Neutrophil (primary cell): ENCODE measurements around the gene CAND2.
"Not testable (repeated sequence)": the region's sequence is repeated elsewhere in the genome, so short reads cannot be mapped to it uniquely, and the experiment has no call there.

Experiments
- H3K27ac ChIP-seq: fragments of 200-600 bp; sonication (generic); 2 replicates; pipeline ENCODE4 v1.5.1; 2016; ENCODE audit warnings: mild to moderate bottlenecking, moderate library complexity
- H3K27me3 ChIP-seq: fragments of 200-600 bp; sonication (generic); 2 replicates; pipeline ENCODE4 v1.6.0; 2016; ENCODE audit warnings: mild to moderate bottlenecking
- H3K36me3 ChIP-seq: fragments of 200-600 bp; sonication (generic); 2 replicates; pipeline ENCODE4 v1.5.1; 2017
- H3K4me1 ChIP-seq, 2 experiments: fragments of 200-600 bp in 1 of 2; sonication (generic) in 1 of 2; 1 replicate in 1 of 2; 2 replicates in 1 of 2; pipeline versions ENCODE4 v1.5.1 to v1.6.1; 2013 to 2016; ENCODE audit warnings: low read depth in 1 of 2, low read length in 1 of 2, mild to moderate bottlenecking in 1 of 2, moderate library complexity in 1 of 2; ENCODE audit not compliant: control insufficient read depth in 1 of 2, insufficient read depth in 1 of 2
- H3K4me3 ChIP-seq, 2 experiments: fragments of 200-600 bp in 1 of 2; sonication (generic) in 1 of 2; 1 replicate in 1 of 2; 2 replicates in 1 of 2; pipeline ENCODE4 v1.5.1; 2013 to 2016; ENCODE audit warnings: low read depth in 1 of 2, low read length in 1 of 2, mild to moderate bottlenecking in 1 of 2, moderate library complexity in 1 of 2
- H3K9me3 ChIP-seq: fragments of 200-600 bp; sonication (generic); 2 replicates; pipeline ENCODE4 v1.5.1; 2016
- CTCF ChIP-seq: fragments of 200-600 bp; sonication (generic); IDR thresholded peaks from 2 replicates; pipeline ENCODE4 v1.5.1; 2016; ENCODE audit warnings: antibody characterized with exemption

The CAND2 gene

GRCh38 chr3:12777171-12777570 is 19.3 kb upstream of the CAND2 start:
- TF ChIP-seq CTCF: no peak
- Histone ChIP-seq H3K4me3 (no peak overlapping the region), H3K27ac (no peak overlapping the region), H3K9me3 (no peaks in the 10 kb centered on the region), H3K27me3 (peaks cover 39% of the 10 kb centered on the region), H3K36me3 (no peaks in the 10 kb centered on the region), H3K4me1 (no peaks in the 10 kb centered on the region)

- no peaks in the 10 kb centered on the region for H3K36me3 ChIP-seq
- H3K4me3 ChIP-seq: no peak overlapping the region
- no peak overlapping the region for H3K27ac ChIP-seq
- H3K27me3 ChIP-seq: peaks cover 22% of the 10 kb centered on the region
- H3K9me3 ChIP-seq: no peaks in the 10 kb centered on the region
- no peak for TF ChIP-seq CTCF
- H3K4me1 ChIP-seq: peaks cover 20 to 30% of the 10 kb centered on the region in 2 experiments
These were observed 15.7 kb upstream of the CAND2 start for GRCh38 chr3:12780751-12781150.

GRCh38 chr3:12782172-12782815 is 14.2 kb upstream of the CAND2 start:
- H3K9me3 ChIP-seq: no peaks in the 10 kb centered on the region
- H3K4me3 ChIP-seq: no peak overlapping the region
- H3K4me1 ChIP-seq: peaks cover 20 to 30% of the 10 kb centered on the region in 2 experiments
- no peak overlapping the region for H3K27ac ChIP-seq
- no peaks in the 10 kb centered on the region for H3K36me3 ChIP-seq
- no peak for TF ChIP-seq CTCF
- peaks cover 14% of the 10 kb centered on the region for H3K27me3 ChIP-seq

GRCh38 chr3:12785096-12785495 is 11.4 kb upstream of the CAND2 start:
- H3K36me3 ChIP-seq: no peaks in the 10 kb centered on the region
- no peaks in the 10 kb centered on the region for H3K9me3 ChIP-seq
- no peak overlapping the region for H3K27ac ChIP-seq
- TF ChIP-seq CTCF: no peak
- peaks cover 20 to 30% of the 10 kb centered on the region in 2 experiments for H3K4me1 ChIP-seq
- no peak overlapping the region for H3K4me3 ChIP-seq
- peaks cover 30% of the 10 kb centered on the region for H3K27me3 ChIP-seq

- H3K36me3 ChIP-seq: not testable (repeated sequence)
These were observed 9.1 kb upstream of the CAND2 start for GRCh38 chr3:12787346-12787745.

GRCh38 chr3:12787967-12788690 is 8.4 kb upstream of the CAND2 start:
- H3K27me3 ChIP-seq: peaks cover 26% of the 10 kb centered on the region
- H3K9me3 ChIP-seq, H3K4me3 ChIP-seq, H3K36me3 ChIP-seq, H3K27ac ChIP-seq: not testable (repeated sequence)
- H3K4me1 ChIP-seq: peaks cover 20 to 27% of the 10 kb centered on the region in 2 experiments

More at GRCh38 chr3:12787346-12787745, 9.1 kb upstream of the CAND2 start:
- Histone ChIP-seq H3K4me1 (peaks cover 20 to 30% of the 10 kb centered on the region in 2 experiments), H3K27me3 (peaks cover 22% of the 10 kb centered on the region)
- not testable (repeated sequence) for H3K9me3 ChIP-seq, H3K4me3 ChIP-seq, H3K27ac ChIP-seq
